ENCODE data around the gene TFF2.

- TF ChIP-seq CTCF (IDR thresholded peaks at IDR 0.05) = no peak
- TF ChIP-seq SIN3A (IDR thresholded peaks at IDR 0.05; ENCODE audit: borderline replicate concordance, insufficient read depth, low read depth, low read length) = no peak
Observed at GRCh38 chr21:42304556-42305454, 46.0 kb downstream of the TFF2 start.

Data from Panc1 (cell line).